Heart left ventricle (tissue), 16 donors: ENCODE measurements around the gene PCNX4. TPM values are rescaled to one million over a fixed set of nuclear protein-coding genes. Genes with fewer than 3 reads are reported as not detected.

Experiments
- ATAC-seq, 4 donors: fragments of 200-7000 bp; cut with Tn5 transposase; one replicate each; pipeline ENCODE4 v1.9.1; 2020 to 2022; ENCODE audit warnings: moderate library complexity in 4 of 4, mild to moderate bottlenecking in 3 of 4, moderate number of reproducible peaks in 1 of 4
- DNase-seq, 5 donors: peaks; one replicate each; pipeline ENCODE4 v3.0.0-alpha.2; 2020
- H3K27ac ChIP-seq, 12 donors: fragments of 200-600 bp; sonication (generic) in 4 of 12; one replicate each; pipeline versions ENCODE4 v1.5.0 to v1.8.0; 2016 to 2022; ENCODE audit warnings: mild to moderate bottlenecking in 2 of 12
- H3K27me3 ChIP-seq, 9 donors: fragments of 200-600 bp; sonication (generic) in 2 of 9; one replicate each; pipeline versions ENCODE4 v1.5.1 to v1.8.0; 2016 to 2022; ENCODE audit warnings: mild to moderate bottlenecking in 3 of 9
- H3K36me3 ChIP-seq, 9 donors: fragments of 200-600 bp; sonication (generic) in 2 of 9; one replicate each; pipeline versions ENCODE4 v1.5.0 to v1.8.0; 2018 to 2022; ENCODE audit warnings: mild to moderate bottlenecking in 2 of 9
- H3K4me1 ChIP-seq, 12 donors: fragments of 200-600 bp; sonication (generic) in 4 of 12; one replicate each; pipeline versions ENCODE4 v1.5.0 to v1.8.0; 2016 to 2022; ENCODE audit warnings: mild to moderate bottlenecking in 3 of 12
- H3K4me3 ChIP-seq, 12 donors: fragments of 200-600 bp; sonication (generic) in 4 of 12; one replicate each; pipeline versions ENCODE4 v1.5.0 to v1.8.0; 2017 to 2022; ENCODE audit warnings: mild to moderate bottlenecking in 9 of 12, moderate library complexity in 4 of 12
- H3K9me3 ChIP-seq, 12 donors: fragments of 200-600 bp; sonication (generic) in 4 of 12; one replicate each; pipeline versions ENCODE4 v1.5.0 to v1.8.0; 2016 to 2022; ENCODE audit warnings: mild to moderate bottlenecking in 1 of 12
- CTCF ChIP-seq, 12 donors: fragments of 200-600 bp; sonication (generic) in 4 of 12; IDR thresholded peaks; one replicate each; pipeline versions ENCODE4 v1.5.0 to v1.8.0; 2018 to 2022; ENCODE audit warnings: antibody characterized with exemption in 12 of 12, mild to moderate bottlenecking in 5 of 12
- POLR2A ChIP-seq, 2 donors: fragments of 450-650 bp; IDR thresholded peaks; one replicate each; pipeline ENCODE4 v1.6.1; 2017; ENCODE audit warnings: antibody characterized with exemption in 2 of 2, mild to moderate bottlenecking in 2 of 2, moderate library complexity in 2 of 2
- WGBS, 4 donors: extraction: QIAGEN DNeasy Blood & Tissue Kit in 2 of 4; methylation state at CpG; one replicate each; pipeline versions ENCODE4 v1.1.5 to v1.1.7; 2013 to 2018; 5-methylcytosine and 5-hydroxymethylcytosine counted together
- intact Hi-C, 10 donors: fragments of 100-400 bp; cut with DNase I; formaldehyde crosslinking; loops; one replicate each; pipeline versions ENCODE4 v1.11.1 to v1.14.2; 2022
- polyA plus RNA-seq, 2 donors: library from polyadenylated mRNA; stranded (reverse); fragments of 200-250 nt; gene quantifications; one replicate each; pipeline ENCODE4 v1.2.3, GENCODE V29; 2013
- total RNA-seq, 9 donors: library from RNA; depleted of rRNA in 2 of 9; stranded (reverse); fragments of >200 nt in 2 of 9; fragmentation: NEBNext Ultra II Directional in 3 of 9; extraction: Animal tissue kit (Norgen Biotek cat#: 25700) in 3 of 9; gene quantifications; one replicate each; pipeline versions ENCODE4 v1.1.0 to v1.2.4, GENCODE V29; 2016 to 2023
- donor health status: ischemic (EF 13 %, LVEDD 7.1; RV severe dilation, severe dysfunction).
- donor health status: healthy with polysubstance abuse.
- donor health status: DM: no; HTN: yes; CAD: no.
- donor health status: DM: no; HTN: no; CAD: no.
- donor health status: ischemic (EF 25% LVEDD 6.9; RV normal size, moderate dysfunction).
- donor health status: ischemic (EF 25% LVEDD 5.7; RV mildly dilated, moderate dysfunction).
- donor health status: healthy.
- donor health status: DM: yes; HTN: yes; CAD: no.
- donor health status: ischemic (EF 35%, LVEDD 5.7; RV mildly dilated, moderate dysfunction).
- donor health status: nonischemic (EF 11% LVEDD 7.7; RV severe dilation, severe dysfunction).
- donor health status: DM: yes; HTN: yes; CAD: no.
- donor health status: PGD.
- donor health status: ischemic (EF 29% LVEDD 5.4; RV normal size, mild dysfunction).
- donor health status: nonischemic (EF 23%, LVEDD 6.1; RV moderate dilation, normal function).

Gene PCNX4
- total and polyA plus RNA-seq, 11 donors = 19.7 to 56.2 (median 32.4) TPM

- intact Hi-C loops = loop anchor here in 3 of 10 donors (5.0 to 10.0 kb wide), 2 partner anchors 47 to 50 kb away; no protein-coding TSS in a partner anchor
- 92 to 96% (median 93%) methylated on average over 2 of the region's 2 CpGs for WGBS, 4 donors
- TF ChIP-seq POLR2A (IDR thresholded peaks at IDR 0.05) = no peak
- TF ChIP-seq CTCF (IDR thresholded peaks at IDR 0.05) = no peak
- peaks cover 0 to 51% (median 26%) of the 10 kb centered on the region in 9 donors for H3K36me3 ChIP-seq
- H3K4me1 ChIP-seq = peaks cover 0 to 44% (median 17%) of the 10 kb centered on the region in 12 donors
- H3K4me3 ChIP-seq = no peak overlapping the region
- no peak for DNase-seq
- no peaks in the 10 kb centered on the region for H3K27me3 ChIP-seq
- ATAC-seq = no peak
- H3K9me3 ChIP-seq = no peaks in the 10 kb centered on the region
- H3K27ac ChIP-seq = peak overlapping the region in 2 of 12 donors; percentile 43 to 85
Observed at GRCh38 chr14:60154671-60155070, 62.9 kb downstream of the PCNX4 start.

GRCh38 chr14:60160422-60160821, 68.7 kb downstream of the PCNX4 start:
- 79 to 91% (median 80%) methylated on average over 7 of the region's 7 CpGs for WGBS, 4 donors
- DNase-seq (peak in 1 of 5 donors; percentile 27), ATAC-seq (no peak)
- Histone ChIP-seq H3K4me1 (peaks cover 0 to 41% (median 5%) of the 10 kb centered on the region in 12 donors), H3K27ac (no peak overlapping the region), H3K4me3 (no peak overlapping the region), H3K27me3 (no peaks in the 10 kb centered on the region), H3K9me3 (no peaks in the 10 kb centered on the region), H3K36me3 (peaks cover 0 to 6% (median 0%) of the 10 kb centered on the region in 9 donors)
- TF ChIP-seq POLR2A (IDR thresholded peaks at IDR 0.05) = no peak
- TF ChIP-seq CTCF (IDR thresholded peaks at IDR 0.05) = no peak
- intact Hi-C loops = loop anchor here in 3 of 10 donors (5.0 to 10.0 kb wide), 3 partner anchors 66 to 676 kb away; partner anchors contain the start of genes JKAMP (in 1 of the 3), L3HYPDH (in 1 of the 3) and PCNX4 (in 1 of the 3)

- ATAC-seq (no peak), DNase-seq (no peak)
- H3K27ac ChIP-seq = peak overlapping the region in 2 of 12 donors; percentile 6 to 10
- WGBS, 4 donors = 68 to 78% (median 71%) methylated on average over 2 of the region's 2 CpGs
- H3K27me3 ChIP-seq = no peaks in the 10 kb centered on the region
- peaks cover 0 to 51% (median 12%) of the 10 kb centered on the region in 12 donors for H3K4me1 ChIP-seq
- H3K9me3 ChIP-seq = no peaks in the 10 kb centered on the region
- no peak overlapping the region for H3K4me3 ChIP-seq
- no peaks in the 10 kb centered on the region for H3K36me3 ChIP-seq
- intact Hi-C loops = loop anchor here in 3 of 10 donors (5.0 to 10.0 kb wide), 3 partner anchors 67 to 677 kb away; partner anchors contain the start of genes JKAMP (in 1 of the 3), L3HYPDH (in 1 of the 3) and PCNX4 (in 1 of the 3)
- TF ChIP-seq CTCF (IDR thresholded peaks at IDR 0.05) (no peak), POLR2A (IDR thresholded peaks at IDR 0.05) (no peak)
Observed at GRCh38 chr14:60161196-60162107, 69.7 kb downstream of the PCNX4 start.

- Histone ChIP-seq H3K4me1 (peaks cover 0 to 54% (median 13%) of the 10 kb centered on the region in 12 donors), H3K27me3 (no peaks in the 10 kb centered on the region), H3K4me3 (peak overlapping the region in 6 of 12 donors; percentile 70 to 93 (median 78)), H3K9me3 (no peaks in the 10 kb centered on the region), H3K27ac (no peak overlapping the region), H3K36me3 (no peaks in the 10 kb centered on the region)
- ATAC-seq (no peak), DNase-seq (no peak)
- TF ChIP-seq POLR2A (IDR thresholded peaks at IDR 0.05) (no peak), CTCF (IDR thresholded peaks at IDR 0.05) (no peak)
- 84 to 90% (median 87%) methylated on average over 6 of the region's 6 CpGs for WGBS, 4 donors
- intact Hi-C loops = loop anchor here in 5 of 10 donors (2.0 to 10.0 kb wide), 5 partner anchors 69 to 679 kb away; partner anchors contain the start of genes JKAMP (in 1 of the 5), L3HYPDH (in 1 of the 5), PCNX4 (in 1 of the 5) and PPM1A (in 1 of the 5)
Observed at GRCh38 chr14:60163693-60164092, 72.0 kb downstream of the PCNX4 start.
